ENCODE results near the gene ADCY6.

The ADCY6 gene

DNA sequence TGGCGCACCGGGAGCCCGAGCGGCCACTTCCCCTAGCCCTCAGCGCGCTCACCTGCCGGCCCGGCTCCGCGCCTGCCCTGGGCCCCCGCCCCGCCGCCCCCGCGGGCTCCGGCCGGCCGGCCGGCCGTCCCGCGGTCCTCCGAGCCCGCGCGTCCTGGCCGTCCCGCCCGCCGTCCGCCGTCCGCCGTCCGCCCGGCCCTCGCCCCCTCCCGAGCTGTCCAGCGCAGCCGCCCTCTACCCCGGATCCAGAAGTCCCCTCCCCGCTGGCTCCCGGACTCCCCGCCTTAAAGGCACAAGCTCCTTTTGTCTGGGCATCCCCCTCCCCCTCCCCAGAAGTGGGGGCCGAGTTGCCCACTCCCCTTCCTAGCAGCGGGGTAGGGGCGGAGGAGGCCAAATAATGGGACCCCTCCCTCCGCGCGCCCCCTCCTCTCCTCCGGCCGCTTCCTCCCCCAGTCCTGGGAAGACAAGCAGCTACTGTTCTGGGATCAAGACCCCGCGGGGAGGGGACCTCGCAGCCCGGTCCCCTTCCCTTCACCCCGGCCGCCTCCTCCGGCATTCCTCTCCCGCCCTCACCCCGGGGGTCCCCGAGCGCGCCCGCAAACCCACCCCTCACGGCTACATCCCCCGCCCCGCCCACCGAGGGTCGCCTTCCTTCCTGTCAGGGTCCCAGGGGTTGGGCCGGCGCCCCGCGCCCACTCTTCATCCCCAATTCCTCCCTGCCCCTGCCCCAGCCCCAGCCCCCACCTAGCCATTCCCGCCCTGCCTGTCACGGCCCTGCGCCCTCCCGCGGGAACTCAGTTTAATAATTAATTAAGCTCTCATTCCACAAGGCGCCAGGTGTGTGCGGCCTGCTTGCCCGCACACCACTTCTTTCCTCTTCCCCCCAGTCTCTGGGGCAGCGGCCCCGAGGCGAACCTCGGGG, at the start of gene ADCY6:
Gene ADCY6 (minus strand): TSS at position 236 of the 922 bp plus-strand sequence. CDS start 5,655 bp downstream, outside the sequence.
- DNase-seq, result no peak

DNA sequence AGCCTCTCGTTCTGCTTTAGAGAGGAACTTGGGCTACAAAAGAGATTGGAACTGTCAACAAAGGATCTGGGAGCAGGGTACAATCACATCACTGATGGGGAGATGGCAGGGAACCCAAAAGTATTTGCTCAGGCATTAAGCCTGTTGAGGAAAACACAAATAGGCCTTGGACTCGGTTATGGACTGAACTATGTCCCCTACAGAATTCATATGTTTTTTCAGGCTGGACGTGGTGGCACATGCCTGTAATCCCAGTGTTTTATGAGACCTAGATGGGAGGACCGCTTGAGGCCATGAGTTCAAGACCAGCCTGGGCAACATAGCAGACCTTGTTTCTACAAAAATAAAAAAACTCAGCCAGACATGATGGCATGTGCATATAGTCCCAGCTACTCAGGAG, 49.2 kb upstream of the ADCY6 start:
- no peak for DNase-seq

DNA sequence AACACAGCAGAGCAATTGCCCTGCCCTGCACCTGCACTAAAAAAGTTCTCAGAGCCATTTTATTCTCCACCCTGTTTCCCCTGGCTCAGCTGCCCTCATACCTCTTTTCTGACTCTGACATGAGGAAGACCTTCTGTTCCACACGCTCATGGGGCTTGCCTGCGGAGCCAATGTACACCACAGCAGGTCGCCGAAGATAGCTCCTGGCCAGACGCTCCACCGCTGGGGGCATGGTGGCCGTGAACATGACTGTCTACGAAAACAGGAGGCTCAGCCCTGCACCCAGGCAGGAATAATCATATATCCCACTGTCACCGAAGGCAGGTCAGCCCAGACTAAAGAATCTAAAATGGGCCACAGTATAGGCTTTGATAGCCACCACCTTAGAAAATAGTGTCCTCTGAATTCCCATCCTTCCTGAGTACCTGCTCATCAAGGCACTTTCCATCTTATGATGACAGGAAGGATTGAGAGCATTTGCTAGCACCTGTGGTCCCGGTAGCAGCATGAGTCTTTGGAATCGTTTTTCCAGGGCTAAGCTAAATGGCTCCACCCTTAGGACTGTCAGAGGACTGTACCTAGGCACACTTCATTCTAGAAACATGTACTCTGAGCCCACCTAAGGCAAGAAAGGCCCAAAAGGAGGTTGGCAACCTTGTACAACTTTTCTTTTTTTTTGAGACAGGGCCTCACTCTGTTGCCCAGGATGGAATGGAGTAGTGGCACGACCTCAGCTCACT, 43.6 kb upstream of the ADCY6 start:
- no peak for DNase-seq

DNA sequence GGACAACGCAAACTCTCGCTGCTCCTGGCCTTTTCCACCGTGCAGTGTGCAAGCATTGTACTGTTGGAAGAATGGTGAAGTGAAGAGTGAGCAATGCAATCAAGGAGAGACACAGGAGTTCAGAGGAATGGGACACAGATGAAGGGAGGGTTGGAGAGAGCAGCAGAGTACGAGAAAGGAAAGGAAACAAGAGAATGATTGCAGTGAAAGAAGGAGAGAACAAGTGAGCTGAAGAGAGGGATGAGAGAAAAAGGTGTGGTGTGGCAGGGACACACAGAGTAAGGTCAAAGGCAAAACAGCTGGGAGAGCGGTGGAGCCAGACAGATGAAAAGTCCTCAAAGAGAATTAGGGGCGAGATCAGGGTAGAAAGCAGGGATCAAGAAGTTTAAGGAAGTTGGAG, 42.4 kb upstream of the ADCY6 start:
- no peak for DNase-seq

DNA sequence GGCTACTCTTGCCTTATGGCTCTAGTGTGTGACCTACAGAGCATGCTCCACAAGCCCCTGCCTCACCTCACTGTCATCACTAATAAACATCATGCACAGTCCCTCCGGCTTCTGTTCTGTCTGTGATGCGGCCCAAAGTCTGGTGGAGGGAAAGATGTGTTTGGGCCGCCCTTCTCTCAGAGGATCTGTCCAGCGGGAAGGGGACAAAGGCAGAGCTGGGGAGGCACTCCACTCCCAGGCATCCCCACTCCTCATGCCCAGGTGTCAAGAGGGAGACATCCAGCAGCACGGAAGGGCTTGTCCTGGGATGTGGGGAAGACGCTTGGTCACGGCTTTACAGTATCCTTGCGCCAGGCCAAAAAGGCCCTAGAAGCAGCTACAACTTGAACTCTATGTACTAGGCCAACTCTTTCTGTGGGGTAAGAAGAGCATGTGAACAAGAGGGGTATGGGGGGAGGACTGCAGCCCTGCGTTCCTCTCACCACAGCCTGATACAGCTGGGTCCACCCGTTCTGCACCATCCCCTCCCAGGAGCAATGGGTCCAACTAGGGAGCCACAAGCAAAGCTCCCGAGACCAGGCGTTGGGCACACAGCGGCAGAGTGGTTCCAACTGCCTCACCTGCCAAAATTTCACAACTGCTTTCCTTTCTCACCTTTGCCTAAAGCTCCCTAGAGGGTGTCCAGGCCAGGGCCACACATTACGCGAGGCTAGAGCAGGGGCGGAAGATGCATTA, 40.1 kb upstream of the ADCY6 start:
- DNase-seq, result no peak

DNA sequence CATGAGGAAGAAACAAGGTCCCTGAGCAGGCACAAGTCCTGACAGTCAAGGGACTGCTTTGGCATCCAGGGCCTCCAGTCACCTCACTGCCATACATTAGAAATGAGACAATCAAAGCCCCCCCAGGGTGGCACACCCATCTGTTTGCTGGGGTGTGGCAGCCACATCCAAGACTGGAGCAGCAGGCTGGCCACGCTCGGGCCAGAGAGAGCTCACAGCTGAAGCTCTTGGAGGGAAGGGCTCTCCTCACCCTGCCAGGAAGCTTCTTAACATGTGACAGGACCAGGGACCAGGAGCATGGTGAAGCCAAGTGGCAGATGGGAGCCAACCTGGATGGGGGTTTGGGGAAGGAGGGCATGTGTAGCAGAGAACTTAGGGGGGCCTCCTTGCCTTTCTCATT, 39.4 kb upstream of the ADCY6 start:
- DNase-seq, result no peak

DNA sequence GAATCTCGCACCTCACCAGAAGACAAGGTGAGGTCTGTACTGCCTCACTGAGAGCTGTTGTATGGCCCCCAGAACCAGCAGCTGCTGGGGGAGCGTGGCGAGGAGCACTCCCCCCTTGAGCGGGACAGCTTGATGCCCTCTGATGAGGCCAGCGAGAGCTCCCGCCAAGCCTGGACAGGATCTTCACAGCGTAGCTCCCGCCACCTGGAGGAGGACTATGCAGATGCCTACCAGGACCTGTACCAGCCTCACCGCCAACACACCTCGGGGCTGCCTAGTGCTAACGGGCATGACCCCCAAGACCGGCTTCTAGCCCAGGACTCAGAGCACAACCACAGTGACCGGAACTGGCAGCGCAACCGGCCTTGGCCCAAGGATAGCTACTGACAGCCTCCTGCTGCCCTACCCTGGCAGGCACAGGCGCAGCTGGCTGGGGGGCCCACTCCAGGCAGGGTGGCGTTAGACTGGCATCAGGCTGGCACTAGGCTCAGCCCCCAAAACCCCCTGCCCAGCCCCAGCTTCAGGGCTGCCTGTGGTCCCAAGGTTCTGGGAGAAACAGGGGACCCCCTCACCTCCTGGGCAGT, 38.7 kb upstream of the ADCY6 start:
- no peak for DNase-seq

DNA sequence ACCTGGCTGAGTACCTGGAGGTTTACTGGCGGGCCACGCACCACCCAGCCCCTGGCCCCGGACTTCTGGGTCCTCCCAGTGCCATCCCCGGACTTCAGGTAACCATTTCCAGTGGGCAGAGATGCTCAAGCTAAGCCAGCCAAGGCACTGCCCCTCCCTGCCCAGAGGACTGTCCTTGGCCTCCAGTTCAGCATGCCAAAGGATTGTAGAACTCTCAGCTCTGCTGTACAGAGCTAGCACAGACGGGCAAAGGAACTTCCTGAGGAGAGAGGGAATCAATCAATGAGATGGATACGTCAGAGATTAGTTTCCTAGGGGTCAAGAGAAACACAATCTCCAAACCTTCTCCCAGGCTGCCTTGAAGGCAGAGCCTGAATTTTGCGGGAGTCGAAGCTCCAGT, 38.1 kb upstream of the ADCY6 start:
- no peak for DNase-seq

DNA sequence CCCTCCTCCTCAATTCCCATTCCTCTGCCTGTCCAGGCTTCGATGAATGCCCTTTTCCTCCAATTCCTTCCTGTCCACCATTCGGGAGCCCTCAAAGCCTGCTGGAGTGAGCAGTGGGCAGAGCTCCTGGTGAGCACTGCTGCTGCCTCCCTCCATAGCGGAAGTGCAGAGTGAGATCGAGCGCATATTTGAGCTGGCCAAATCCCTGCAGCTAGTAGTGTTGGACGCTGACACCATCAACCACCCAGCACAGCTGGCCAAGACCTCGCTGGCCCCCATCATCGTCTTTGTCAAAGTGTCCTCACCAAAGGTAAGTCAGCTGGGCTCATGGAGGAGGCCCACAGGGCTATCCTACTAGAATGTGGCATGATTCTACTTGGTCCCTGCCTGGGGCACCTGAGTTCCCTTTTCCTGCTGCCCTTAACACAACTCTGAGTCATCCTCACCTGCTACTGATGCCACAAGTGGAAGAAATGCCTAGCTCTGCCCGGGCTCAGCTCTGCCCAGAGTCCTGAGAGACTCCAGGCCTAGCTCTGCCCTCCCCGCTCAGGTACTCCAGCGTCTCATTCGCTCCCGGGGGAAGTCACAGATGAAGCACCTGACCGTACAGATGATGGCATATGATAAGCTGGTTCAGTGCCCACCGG, 37.4 kb upstream of the ADCY6 start:
- no peak for DNase-seq

DNA sequence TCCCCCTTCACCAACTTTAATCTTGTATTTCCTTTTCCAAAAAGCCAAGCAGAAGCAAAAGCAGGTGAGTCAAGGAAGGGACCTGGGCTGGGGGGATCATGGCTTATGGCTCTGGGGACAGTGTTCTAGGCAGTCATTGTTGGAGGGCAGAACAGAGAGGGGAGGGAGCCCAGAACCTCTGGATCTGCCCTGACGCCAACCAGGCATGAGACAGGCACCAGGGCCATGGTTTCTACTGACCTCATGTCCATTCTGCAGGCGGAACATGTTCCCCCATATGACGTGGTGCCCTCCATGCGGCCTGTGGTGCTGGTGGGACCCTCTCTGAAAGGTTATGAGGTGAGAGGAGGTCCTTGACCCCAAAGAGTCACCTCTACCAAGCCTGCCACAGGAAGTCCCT, 36.0 kb upstream of the ADCY6 start:
- DNase-seq, result no peak

DNA sequence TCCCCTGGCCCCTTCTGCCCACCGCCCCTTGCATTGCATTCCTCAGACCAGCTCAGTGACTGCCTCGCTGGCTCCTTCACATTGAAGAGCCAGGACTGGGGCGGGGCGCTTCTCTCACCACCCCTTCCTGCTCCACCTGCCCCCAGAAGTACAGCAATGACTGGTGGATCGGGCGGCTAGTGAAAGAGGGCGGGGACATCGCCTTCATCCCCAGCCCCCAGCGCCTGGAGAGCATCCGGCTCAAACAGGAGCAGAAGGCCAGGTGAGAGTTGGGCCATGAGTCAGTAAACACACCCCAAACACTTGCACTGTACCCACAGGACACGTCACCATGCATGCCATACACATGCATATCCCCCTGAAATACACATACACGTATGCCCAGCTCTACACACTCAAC, 35.2 kb upstream of the ADCY6 start:
- no peak for DNase-seq

DNA sequence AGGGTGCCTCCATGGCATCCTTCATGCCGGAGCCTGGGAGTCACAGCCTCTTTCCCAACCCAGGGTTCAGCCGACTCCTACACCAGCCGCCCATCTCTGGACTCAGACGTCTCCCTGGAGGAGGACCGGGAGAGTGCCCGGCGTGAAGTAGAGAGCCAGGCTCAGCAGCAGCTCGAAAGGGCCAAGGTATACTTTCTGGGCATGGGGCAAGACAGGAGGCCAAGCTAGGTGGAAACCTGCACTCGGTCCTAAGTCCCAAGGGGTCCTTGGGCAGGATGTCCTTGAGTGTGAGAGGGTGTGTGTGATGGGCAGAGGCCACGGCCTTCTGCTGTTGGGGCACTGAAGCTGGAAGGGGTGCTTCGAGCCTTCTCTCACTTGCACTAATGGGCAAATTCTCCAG, 34.4 kb upstream of the ADCY6 start:
- no peak for DNase-seq

DNA sequence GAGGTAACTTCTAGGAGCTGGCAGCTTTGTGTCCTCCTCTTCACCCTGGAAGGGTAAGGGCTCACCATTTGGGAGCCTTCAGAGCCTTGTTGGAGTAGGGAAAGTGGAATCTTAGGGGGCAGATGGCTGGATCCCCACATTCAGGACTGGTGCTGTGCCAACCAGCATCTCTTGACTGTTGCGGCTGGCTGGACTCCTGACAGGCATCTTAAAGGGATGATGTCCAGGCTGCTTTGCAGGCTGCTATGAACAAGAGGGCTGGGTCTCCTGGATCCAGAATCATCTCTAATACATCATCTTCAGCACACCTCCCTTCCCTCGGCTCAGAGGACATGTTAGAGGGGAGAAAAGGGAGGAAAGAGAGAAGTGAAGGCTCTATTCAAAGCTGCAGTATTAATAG, 33.8 kb upstream of the ADCY6 start:
- no peak for DNase-seq

DNA sequence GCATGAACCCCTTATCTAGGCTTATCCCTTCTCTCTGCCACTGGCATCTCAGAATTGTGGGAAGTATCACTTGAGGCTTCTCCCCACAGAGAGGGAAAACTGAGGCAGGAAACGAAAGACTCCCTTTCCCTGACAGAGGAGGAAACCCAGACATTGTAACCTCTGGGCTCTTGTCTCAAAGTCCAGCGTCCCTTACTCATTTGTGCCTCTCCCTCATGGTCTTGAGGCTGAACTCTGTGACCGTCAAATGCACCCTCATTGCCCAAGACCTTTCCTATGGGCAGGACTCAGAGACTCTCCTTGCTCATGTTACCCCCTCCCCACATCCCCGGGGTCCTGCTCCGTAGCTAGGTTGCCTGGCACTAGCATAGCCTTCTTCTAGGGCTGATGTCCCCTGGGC, 33.2 kb upstream of the ADCY6 start:
- no peak for DNase-seq

DNA sequence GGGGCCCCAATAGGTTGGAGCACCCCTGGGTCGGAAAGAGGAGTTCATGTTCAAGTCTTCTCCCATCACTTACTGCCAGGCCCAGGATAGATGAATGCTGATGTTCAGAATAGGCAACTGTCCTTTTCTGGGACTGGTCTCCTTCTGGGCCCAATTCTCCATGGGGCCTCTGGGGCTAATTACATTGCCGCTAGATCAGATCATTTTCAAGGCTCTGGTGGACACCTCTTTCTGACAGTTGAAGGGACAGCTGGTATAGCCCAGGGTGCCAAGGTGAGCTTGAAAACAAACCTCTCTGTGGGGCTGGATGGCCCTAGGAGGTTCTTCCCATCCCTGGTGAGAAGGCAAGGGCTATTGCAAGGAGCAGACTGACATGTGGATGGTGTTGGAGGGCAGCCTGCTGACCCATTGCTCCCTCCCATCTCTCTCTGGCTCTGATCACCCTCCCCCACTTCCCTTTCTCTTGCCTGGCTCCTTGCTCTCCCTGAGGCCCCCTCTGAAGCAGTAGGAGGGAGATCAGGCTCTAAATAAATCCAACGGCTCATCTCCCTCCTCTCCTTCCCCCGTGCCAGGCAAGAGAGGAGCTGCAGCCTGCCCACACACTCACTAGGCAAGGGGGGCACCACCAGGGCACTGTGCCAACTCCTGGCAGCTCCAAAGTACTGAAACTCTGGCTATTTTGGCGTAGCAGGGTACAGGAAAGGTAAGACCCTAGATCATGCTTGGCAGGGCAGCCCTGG, 31.3 kb upstream of the ADCY6 start:
- DNase-seq, result no peak

DNA sequence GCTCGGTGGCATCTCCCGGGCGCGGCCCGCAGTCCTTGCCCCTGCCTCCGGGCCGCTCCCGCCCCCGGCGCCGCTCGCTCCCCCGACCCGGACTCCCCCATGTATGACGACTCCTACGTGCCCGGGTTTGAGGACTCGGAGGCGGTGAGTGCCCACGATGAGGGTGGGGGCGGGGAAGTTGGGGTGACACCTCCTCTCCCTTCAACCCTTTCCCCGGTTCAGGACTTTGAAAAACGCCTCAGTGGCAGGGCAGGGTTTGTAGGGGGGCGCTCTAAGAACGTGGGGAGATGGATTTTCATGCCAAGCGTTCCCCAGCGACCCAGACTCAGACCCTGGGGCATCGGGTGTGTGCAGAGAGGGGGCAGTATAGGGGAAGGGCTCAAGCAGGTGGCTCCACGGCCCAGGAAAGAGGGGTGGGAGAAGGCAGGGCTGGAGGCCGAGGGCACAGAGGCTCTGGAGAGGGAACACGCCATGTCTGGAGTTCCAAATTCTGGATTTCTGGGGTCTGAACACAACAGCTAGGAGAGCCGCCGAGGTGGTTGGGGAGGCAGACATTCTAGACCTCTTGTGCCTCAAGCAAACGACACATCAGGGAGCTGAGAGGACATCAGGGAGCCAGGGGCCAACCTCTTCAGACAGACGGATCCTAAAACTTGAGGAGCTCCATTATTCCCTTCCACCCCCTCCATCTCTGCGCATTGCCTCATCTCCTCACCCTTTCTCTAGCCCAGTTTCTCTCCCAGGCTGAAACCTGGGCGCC, 30.1 kb upstream of the ADCY6 start:
- DNase-seq, result no peak

DNA sequence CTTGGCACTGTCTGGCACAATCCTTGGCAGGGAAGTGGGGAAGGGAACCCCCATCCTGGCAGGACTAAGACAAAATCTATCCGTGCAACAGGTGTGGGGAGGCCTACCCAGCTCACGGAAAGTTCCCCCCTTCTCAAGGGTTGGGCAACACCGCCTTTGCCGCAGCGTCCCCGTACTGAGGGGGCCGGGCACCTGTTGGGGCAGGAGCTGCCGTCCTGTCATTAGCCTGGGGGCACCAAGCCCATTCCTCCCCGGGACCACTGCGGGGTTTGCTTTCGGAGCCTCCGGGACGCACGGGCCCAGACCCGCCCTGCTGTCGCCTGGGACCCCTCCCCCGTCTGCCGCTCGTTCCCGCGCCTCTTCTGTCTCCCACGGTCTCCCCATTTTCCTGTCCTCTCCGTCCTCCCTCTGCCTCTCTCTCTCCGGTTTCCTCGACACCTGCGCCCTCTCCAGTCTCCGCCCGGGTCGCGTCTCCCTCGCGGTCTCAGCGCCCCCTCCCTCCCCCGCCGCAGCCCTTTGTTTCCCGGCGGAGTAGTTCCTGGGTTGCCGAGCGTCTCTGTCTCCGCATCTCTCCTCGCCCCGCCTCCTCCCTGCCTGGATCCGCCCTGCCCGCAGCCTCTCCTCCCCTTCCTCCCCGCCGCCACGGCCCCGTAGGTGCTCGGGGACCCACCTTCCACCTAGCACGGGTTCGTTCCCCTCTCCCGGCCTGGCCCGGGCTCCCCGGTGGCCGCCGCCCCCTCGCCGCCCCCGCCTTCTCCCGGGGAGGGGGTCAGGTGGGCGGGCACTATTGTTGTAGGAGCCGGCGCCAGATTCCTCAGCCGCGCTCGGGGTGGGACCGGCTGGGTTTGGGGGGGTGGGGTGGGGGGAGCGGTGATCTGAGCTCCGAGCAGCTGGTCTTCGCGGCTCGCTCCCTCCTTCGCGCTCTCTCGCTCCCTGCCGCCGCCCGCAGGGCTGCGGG, 29.3 kb upstream of the ADCY6 start, which contains the start of gene CACNB3:
Gene CACNB3 (plus strand): TSS at position 624 of the 958 bp plus-strand sequence. CDS start 434 bp downstream, outside the sequence.
- DNase-seq, result no peak

DNA sequence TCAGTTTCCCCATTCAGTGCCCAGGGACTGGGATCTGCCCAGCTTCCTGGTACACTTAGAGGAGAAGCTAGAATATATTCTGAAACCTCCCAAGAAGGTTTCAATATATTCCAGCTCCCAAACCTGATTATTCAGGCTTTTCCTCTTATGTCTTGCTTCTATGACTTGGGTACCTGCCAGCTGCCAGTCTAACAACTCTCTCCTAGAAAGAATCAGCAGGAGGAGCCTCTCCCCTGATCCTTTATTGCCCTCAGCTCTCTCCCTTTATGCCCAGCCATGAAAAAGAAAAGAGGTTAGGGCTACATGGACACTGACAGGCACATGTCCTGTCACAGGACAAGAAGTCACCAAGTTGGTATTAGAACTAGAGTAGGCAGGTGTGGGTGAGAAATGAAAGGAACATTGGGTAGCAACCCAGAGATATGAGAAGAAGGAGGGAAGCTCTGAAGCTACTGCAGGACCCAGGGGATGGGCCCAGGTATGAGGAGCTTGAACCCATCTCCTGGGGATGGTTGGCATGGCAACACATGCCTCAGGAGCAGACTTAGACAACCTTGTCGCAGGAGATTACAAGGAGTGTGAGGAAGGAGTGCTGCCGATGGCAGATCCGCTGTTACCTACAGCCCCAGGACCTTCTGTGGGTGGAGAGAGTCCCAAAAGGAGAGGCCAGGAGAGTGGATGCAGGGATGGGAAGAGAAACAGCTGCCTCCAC, 27.4 kb upstream of the ADCY6 start:
- DNase-seq, result no peak

Measured in NCI-H446 treated with DMSO at 0.1 percent for 48 hours (cell line).